SK-N-SH (cell line): ENCODE data around the gene TBC1D8. TPM values are rescaled to one million over a fixed set of nuclear protein-coding genes. Genes with fewer than 3 reads are reported as not detected.

Source experiments
- CTCF ChIA-PET: fragments of 300-600, 350-600 bp; formaldehyde crosslinking; extraction: SDS; loops from one replicate; lab custom pipeline; 2021; lab: Yijun Ruan, JAX
- POLR2A ChIA-PET: fragments of 350-600 bp; sonication (Branson Sonifier 250); formaldehyde crosslinking; extraction: SDS; loops from one replicate; lab custom pipeline; 2020; ENCODE audit warnings: antibody characterized with exemption, inconsistent platforms; lab: Yijun Ruan, JAX
- DNase-seq: peaks from one replicate; pipeline ENCODE4 v3.0.0; 2012
- H2AFZ ChIP-seq: fragments of 200-600 bp; sonication (generic); 2 replicates; pipeline ENCODE4 v1.8.1; 2016; ENCODE audit warnings: antibody characterized with exemption, mild to moderate bottlenecking, low read depth
- H3F3A ChIP-seq: fragments of 200-600 bp; sonication (generic); replicated peaks from 2 replicates; pipeline ENCODE3; 2016; ENCODE audit warnings: antibody characterized with exemption, mild to moderate bottlenecking; ENCODE audit not compliant: insufficient read depth
- H3K27ac ChIP-seq, 2 experiments: fragments of 200-500 bp in 1 of 2; fragments of 200-600 bp in 1 of 2; sonication (Bioruptor generic) in 1 of 2; sonication (generic), shearing (Covaris generic) in 1 of 2; 2 replicates each; pipeline versions ENCODE4 v1.5.1 to v1.6.1; 2014 to 2016; ENCODE audit warnings: low read depth in 2 of 2, inconsistent platforms in 1 of 2, low read length in 1 of 2, mild to moderate bottlenecking in 1 of 2, mixed read lengths in 1 of 2
- H3K27me3 ChIP-seq: fragments of 200-600 bp; sonication (generic), shearing (Covaris generic); 2 replicates; pipeline ENCODE4 v1.6.1; 2016; ENCODE audit warnings: mixed run types; ENCODE audit not compliant: insufficient read depth
- H3K36me3 ChIP-seq, 2 experiments: fragments of 200-500 bp in 1 of 2; fragments of 200-600 bp in 1 of 2; sonication (Bioruptor generic) in 1 of 2; sonication (generic) in 1 of 2; replicated peaks in 1 of 2; 2 replicates each; pipeline versions ENCODE3 to v1.5.1; 2014 to 2016; ENCODE audit warnings: low read length in 1 of 2, mild to moderate bottlenecking in 1 of 2; ENCODE audit not compliant: insufficient read depth in 2 of 2, control insufficient read depth in 1 of 2
- H3K4me1 ChIP-seq, 2 experiments: fragments of 200-500 bp in 1 of 2; fragments of 200-600 bp in 1 of 2; sonication (Bioruptor generic) in 1 of 2; sonication (generic), shearing (Covaris generic) in 1 of 2; 2 replicates each; pipeline versions ENCODE4 v1.5.1 to v1.6.1; 2014 to 2016; ENCODE audit warnings: low read depth in 1 of 2, low read length in 1 of 2, mixed run types in 1 of 2; ENCODE audit not compliant: insufficient read depth in 2 of 2, control insufficient read depth in 1 of 2
- H3K4me2 ChIP-seq: fragments of 200-600 bp; sonication (generic), shearing (Covaris generic); 2 replicates; pipeline ENCODE4 v1.6.1; 2017; ENCODE audit warnings: mixed run types
- H3K4me3 ChIP-seq, 2 experiments: fragments of 200-500 bp in 1 of 2; fragments of 200-600 bp in 1 of 2; sonication (Bioruptor generic) in 1 of 2; sonication (generic), shearing (Covaris generic) in 1 of 2; 2 replicates each; pipeline versions ENCODE4 v1.5.1 to v1.8.1; 2014 to 2016; ENCODE audit warnings: low read depth in 2 of 2, inconsistent platforms in 1 of 2, low read length in 1 of 2, mild to moderate bottlenecking in 1 of 2, mixed read lengths in 1 of 2, moderate library complexity in 1 of 2
- H3K79me2 ChIP-seq: fragments of 200-600 bp; sonication (generic); 2 replicates; pipeline ENCODE4 v1.8.1; 2017; ENCODE audit warnings: mild to moderate bottlenecking; ENCODE audit not compliant: insufficient read depth
- H3K9ac ChIP-seq: fragments of 200-600 bp; sonication (generic); 2 replicates; pipeline ENCODE4 v1.6.1; 2017; ENCODE audit warnings: mixed run types
- H3K9me2 ChIP-seq: fragments of 200-600 bp; sonication (generic); 2 replicates; pipeline ENCODE4 v1.6.1; 2017; ENCODE audit warnings: mixed run types
- H3K9me3 ChIP-seq: fragments of 200-600 bp; sonication (generic); 2 replicates; pipeline ENCODE4 v1.6.1; 2017; ENCODE audit warnings: mixed run types, mild to moderate bottlenecking, moderate library complexity
- H4K20me1 ChIP-seq: fragments of 200-600 bp; sonication (generic); 2 replicates; pipeline ENCODE4 v1.6.1; 2017; ENCODE audit warnings: mild to moderate bottlenecking, mixed run types; ENCODE audit not compliant: insufficient read depth
- EZH2phosphoT487 ChIP-seq: fragments of 200-600 bp; sonication (generic); IDR thresholded peaks from 2 replicates; pipeline ENCODE4 v1.6.1; 2017; ENCODE audit warnings: low read depth, mixed run types, mild to moderate bottlenecking, antibody characterized with exemption, moderate library complexity, borderline replicate concordance
- GATA2 ChIP-seq: sonication (generic); formaldehyde crosslinking; IDR thresholded peaks from 2 replicates; pipeline ENCODE4 v1.5.0; 2020; ENCODE audit warnings: mild to moderate bottlenecking, missing genetic modification reagents
- POLR2AphosphoS5 ChIP-seq: IDR thresholded peaks from 2 replicates; pipeline ENCODE4 v1.6.1; 2012; ENCODE audit warnings: low read depth, low read length
- SIN3A ChIP-seq: IDR thresholded peaks from 2 replicates; pipeline ENCODE4 v1.6.1; 2012; ENCODE audit warnings: low read depth, mild to moderate bottlenecking, low read length, moderate library complexity, borderline replicate concordance
- TCF12 ChIP-seq: IDR thresholded peaks from 2 replicates; pipeline ENCODE4 v1.4.0; 2012
- WGBS: methylation state at CpG from one replicate; pipeline ENCODE4 v1.1.6; 2017; ENCODE audit warnings: low lambda C conversion rate; 5-methylcytosine and 5-hydroxymethylcytosine counted together
- polyA plus RNA-seq, 3 experiments: library from polyadenylated mRNA; depleted of rRNA; stranded (reverse); fragments of >200 nt; gene quantifications; 2 replicates each; pipeline ENCODE4 v1.2.3, GENCODE V29; 2012
- TF ChIP-seq, protein P1 (sequence below): IDR thresholded peaks from 2 replicates; pipeline ENCODE4; 2012

Gene TBC1D8
- polyA plus RNA-seq, 1 of the 3 experiments (the other 2 are of a cell fraction), result 5.3 TPM

DNA sequence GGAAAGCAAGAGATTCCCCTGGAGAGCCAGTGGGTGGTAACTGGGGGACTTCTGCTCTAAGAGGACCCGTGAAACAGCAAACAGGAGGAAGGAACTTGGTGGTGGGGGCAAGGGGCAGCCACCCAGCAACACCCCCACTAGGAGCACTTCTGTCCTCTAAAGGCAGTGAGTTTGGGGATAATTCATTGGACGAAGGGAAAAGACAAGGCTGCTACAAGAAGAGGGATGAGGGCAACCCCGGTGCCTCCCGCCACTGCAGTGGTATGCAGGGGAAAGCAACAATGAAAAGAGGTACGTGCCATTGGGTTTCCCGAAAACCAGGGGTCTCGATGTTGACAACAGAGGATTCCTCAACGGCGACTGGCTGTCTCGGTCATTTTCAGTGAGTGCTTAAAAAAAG is 140.0 kb downstream of the TBC1D8 start:
- no peaks in the 10 kb centered on the region for H3K27me3 ChIP-seq
- H3K9ac ChIP-seq, result no peak overlapping the region
- no peak overlapping the region for H2AFZ ChIP-seq
- H3K36me3 ChIP-seq, result peaks cover 54 to 62% of the 10 kb centered on the region in 2 experiments
- H3K27ac ChIP-seq, result peak overlapping the region in 1 of 2 experiments; percentile 12; a peak in 1 of 4 replicates
- 94% methylated on average over 10 of the region's 10 CpGs for WGBS
- no peaks in the 10 kb centered on the region for H3K9me2 ChIP-seq
- no peak overlapping the region for H3K4me2 ChIP-seq
- H4K20me1 ChIP-seq, result peaks cover 18% of the 10 kb centered on the region
- TF ChIP-seq POLR2AphosphoS5 (no peak; the same call in 1 of the 2 replicates), TCF12 (no peak), EZH2phosphoT487 (no peak), GATA2 (CRISPR knock-in tag) (no peak)
- TF ChIP-seq, all 33 proteins: peak for 0
- DNase-seq, result no peak
- no peaks in the 10 kb centered on the region; a peak in 2 of 4 replicates for H3K4me1 ChIP-seq
- CTCF ChIA-PET, result interaction anchor here (0.8 to 10.3 kb wide), 3 partner anchors 26 to 178 kb away, joined by 3 to 57 read pairs (median 3); partner anchors contain the start of gene TBC1D8
- H3K9me3 ChIP-seq, result no peaks in the 10 kb centered on the region
- no peaks in the 10 kb centered on the region for H3K79me2 ChIP-seq
- H3F3A ChIP-seq, result peaks cover 57% of the 10 kb centered on the region
- POLR2A ChIA-PET, result no interaction called here
- H3K4me3 ChIP-seq, result no peak overlapping the region

DNA sequence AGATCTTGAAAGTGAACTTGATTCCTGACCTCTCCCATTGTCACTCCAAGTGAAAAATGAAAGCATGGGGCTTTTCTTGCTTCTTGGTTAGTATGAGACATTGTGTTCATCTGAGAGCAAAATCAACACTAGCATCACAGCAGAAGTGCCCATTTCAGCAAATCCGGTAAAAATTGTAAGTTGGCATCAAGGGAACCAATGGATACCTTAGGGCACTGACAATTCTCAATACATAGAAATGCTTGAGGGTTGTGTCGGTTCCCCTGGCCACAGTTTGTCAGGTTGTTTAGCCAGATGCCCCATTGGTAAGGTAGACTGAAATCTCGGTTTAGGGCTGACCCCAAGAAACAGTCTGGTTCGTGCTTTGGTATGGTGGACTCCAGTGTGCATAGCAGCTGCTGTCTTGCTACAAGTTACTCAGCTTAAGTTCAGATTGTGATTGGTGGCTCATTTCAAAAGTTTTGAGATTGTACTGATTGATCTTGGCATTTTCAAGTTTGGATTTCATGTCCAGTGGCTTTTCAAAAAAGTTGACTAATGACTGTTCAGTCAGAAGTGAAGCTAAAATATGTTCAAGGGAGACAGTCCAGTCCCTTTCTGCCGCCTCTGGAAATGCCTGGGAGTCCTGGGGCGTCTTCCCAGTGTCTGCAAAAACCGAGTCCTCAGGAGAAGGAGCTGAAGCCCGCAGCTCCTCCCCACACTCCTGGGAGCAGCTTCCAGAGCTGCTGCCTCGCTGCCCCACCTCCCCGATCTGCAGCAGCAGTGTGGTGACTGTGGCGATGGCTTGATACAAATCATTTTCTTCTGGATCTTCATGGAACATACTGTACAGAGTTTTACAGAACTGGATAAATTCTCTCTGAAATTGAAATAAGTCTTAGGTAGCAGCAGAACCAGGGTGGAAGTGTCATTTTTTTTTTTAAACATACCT is 143.5 kb downstream of the TBC1D8 start:
- Histone ChIP-seq H3K27me3 (no peaks in the 10 kb centered on the region), H3K4me1 (peaks cover 8 to 19% of the 10 kb centered on the region in 2 experiments; a peak in 3 of 4 replicates)
- TF ChIP-seq SIN3A, result peak; percentile 27; the same call in 1 of the 2 replicates
- TF ChIP-seq, protein P1, sequence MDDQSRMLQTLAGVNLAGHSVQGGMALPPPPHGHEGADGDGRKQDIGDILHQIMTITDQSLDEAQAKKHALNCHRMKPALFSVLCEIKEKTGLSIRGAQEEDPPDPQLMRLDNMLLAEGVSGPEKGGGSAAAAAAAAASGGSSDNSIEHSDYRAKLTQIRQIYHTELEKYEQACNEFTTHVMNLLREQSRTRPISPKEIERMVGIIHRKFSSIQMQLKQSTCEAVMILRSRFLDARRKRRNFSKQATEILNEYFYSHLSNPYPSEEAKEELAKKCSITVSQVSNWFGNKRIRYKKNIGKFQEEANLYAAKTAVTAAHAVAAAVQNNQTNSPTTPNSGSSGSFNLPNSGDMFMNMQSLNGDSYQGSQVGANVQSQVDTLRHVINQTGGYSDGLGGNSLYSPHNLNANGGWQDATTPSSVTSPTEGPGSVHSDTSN, result no peak
- TF ChIP-seq POLR2AphosphoS5, result peak; percentile 48
- TF ChIP-seq, all 33 proteins: peak for 2
- H3K4me2 ChIP-seq, result no peak overlapping the region
- 0 out of 4 replicates have a peak overlapping the region, but pooled peaks of 1 of the 2 experiments have one; percentile 10 for H3K27ac ChIP-seq
- H3K4me3 ChIP-seq, result no peak overlapping the region
- H2AFZ ChIP-seq, result no peak overlapping the region
- H3K9me2 ChIP-seq, result no peaks in the 10 kb centered on the region
- peaks cover 72 to 74% of the 10 kb centered on the region in 2 experiments for H3K36me3 ChIP-seq
- no peaks in the 10 kb centered on the region for H3K9me3 ChIP-seq
- no peak overlapping the region for H3K9ac ChIP-seq
- CTCF ChIA-PET, result interaction anchor here (1.0 to 10.3 kb wide), 6 partner anchors 144 to 245 kb away, joined by 3 to 57 read pairs (median 8); partner anchors contain the start of genes CNOT11 and TBC1D8
- peaks cover 45% of the 10 kb centered on the region for H4K20me1 ChIP-seq
- no peak for DNase-seq
- POLR2A ChIA-PET, result interaction anchor here (1.1 kb wide), 1 partner anchor 144 kb away, joined by 4 read pairs; the partner anchor contains the start of gene TBC1D8
- peaks cover 29% of the 10 kb centered on the region for H3K79me2 ChIP-seq
- H3F3A ChIP-seq, result peaks cover 70% of the 10 kb centered on the region
- 83% methylated on average over 9 of the region's 11 CpGs for WGBS
